Measurements from ENCODE around the gene HEATR5B.

GRCh38 chr2:36949845-36950244 lies 134.3 kb downstream of the HEATR5B start:
- TF ChIP-seq CTCF (IDR thresholded peaks at IDR 0.05) (no peak), ATF2 (CRISPR knock-in tag; IDR thresholded peaks at IDR 0.05; ENCODE audit: borderline replicate concordance, low read depth) (no peak), NR1H2 (CRISPR knock-in tag; IDR thresholded peaks at IDR 0.05) (no peak), CREB1 (CRISPR knock-in tag; IDR thresholded peaks at IDR 0.05) (no peak), MXD4 (CRISPR knock-in tag; IDR thresholded peaks at IDR 0.05; ENCODE audit: borderline replicate concordance) (no peak)

Measured in WTC11 (cell line).